Measurements from ENCODE around the gene COL4A6.
A peak's percentile ranks its signal among the peaks of the same experiment; 100 is the strongest.
"Not testable (repeated sequence)": the region's sequence is repeated elsewhere in the genome, so short reads cannot be mapped to it uniquely, and the experiment has no call there.

COL4A6 gene

GRCh38 chrX:108438110-108438623 lies at the start of gene COL4A6:
COL4A6 (minus strand) TSS chrX:108438422; CDS start chrX:108438196, 226 bp downstream.
- no peak for DNase-seq

- no peak for DNase-seq
Measured at GRCh38 chrX:108485960-108486359, 47.7 kb upstream of the COL4A6 start.

GRCh38 chrX:108484251-108484650 lies 46.0 kb upstream of the COL4A6 start:
- DNase-seq: no peak

GRCh38 chrX:108481528-108481927 lies 43.3 kb upstream of the COL4A6 start:
- not testable (repeated sequence) for DNase-seq

- no peak for DNase-seq
Measured at GRCh38 chrX:108473979-108474378, 35.8 kb upstream of the COL4A6 start.

GRCh38 chrX:108468486-108468885 lies 30.3 kb upstream of the COL4A6 start:
- no peak for DNase-seq

GRCh38 chrX:108464604-108465003 lies 26.4 kb upstream of the COL4A6 start:
- DNase-seq: no peak

- no peak for DNase-seq
Measured at GRCh38 chrX:108456971-108457477, 18.8 kb upstream of the COL4A6 start.

GRCh38 chrX:108453841-108454240 lies 15.6 kb upstream of the COL4A6 start:
- DNase-seq: no peak

GRCh38 chrX:108447303-108447702 lies 9.1 kb upstream of the COL4A6 start:
- DNase-seq: no peak

GRCh38 chrX:108442901-108443464 lies 4.8 kb upstream of the COL4A6 start:
- DNase-seq: no peak

- DNase-seq: peak; percentile 28
Measured at GRCh38 chrX:108439961-108440696, 1.9 kb upstream of the COL4A6 start.

GRCh38 chrX:108439426-108439942 lies 1.3 kb upstream of the COL4A6 start, which contains the start of gene COL4A5:
COL4A5 (plus strand) TSS chrX:108439838; CDS start chrX:108440126, 288 bp downstream.
- peak; percentile 70 for DNase-seq

GRCh38 chrX:108437349-108438109 lies 693 bp downstream of the COL4A6 start:
- no peak for DNase-seq

- no peak for DNase-seq
Measured at GRCh38 chrX:108435261-108435660, 3.0 kb downstream of the COL4A6 start.

- DNase-seq: no peak
Measured at GRCh38 chrX:108426262-108426661, 12.0 kb downstream of the COL4A6 start.

GRCh38 chrX:108420481-108420880 lies 17.7 kb downstream of the COL4A6 start:
- no peak for DNase-seq

- DNase-seq: no peak
Measured at GRCh38 chrX:108419401-108419800, 18.8 kb downstream of the COL4A6 start.

GRCh38 chrX:108417257-108417656 lies 21.0 kb downstream of the COL4A6 start:
- DNase-seq: no peak

GRCh38 chrX:108415891-108416290 lies 22.3 kb downstream of the COL4A6 start:
- no peak for DNase-seq

- no peak for DNase-seq
Measured at GRCh38 chrX:108415146-108415545, 23.1 kb downstream of the COL4A6 start.

GRCh38 chrX:108412783-108413182 lies 25.4 kb downstream of the COL4A6 start:
- no peak for DNase-seq
